SJSA1 (cell line): Measurements from ENCODE around the gene DEK. TPM values are rescaled to one million over a fixed set of nuclear protein-coding genes. Genes with fewer than 3 reads are reported as not detected.
A peak's percentile ranks its signal among the peaks of the same experiment; 100 is the strongest.

ENCODE experiments used
- DNase-seq, 2 experiments: peaks; one replicate each; pipeline ENCODE4 v3.0.0-alpha.2; 2015 to 2020; ENCODE audit warnings: low spot score in 2 of 2, low read depth in 1 of 2
- H3K27ac ChIP-seq: fragments of 250-450 bp; sonication (Bioruptor Pico); 2 replicates; pipeline ENCODE4 v1.5.1; 2020; ENCODE audit warnings: mild to moderate bottlenecking, moderate library complexity
- H3K27me3 ChIP-seq: fragments of 250-450 bp; sonication (Bioruptor Pico); replicated peaks from 2 replicates; pipeline ENCODE4 v1.5.1; 2020; ENCODE audit warnings: mild to moderate bottlenecking, moderate library complexity
- H3K36me3 ChIP-seq: fragments of 250-450 bp; sonication (Bioruptor Pico); 2 replicates; pipeline ENCODE4 v1.5.1; 2020; ENCODE audit warnings: mild to moderate bottlenecking
- H3K4me1 ChIP-seq: fragments of 250-450 bp; sonication (Bioruptor Pico); replicated peaks from 2 replicates; pipeline ENCODE4 v1.6.1; 2021; ENCODE audit warnings: mild to moderate bottlenecking
- H3K4me3 ChIP-seq: fragments of 250-450 bp; sonication (Bioruptor Pico); 2 replicates; pipeline ENCODE4 v1.5.1; 2020; ENCODE audit warnings: mild to moderate bottlenecking
- H3K9me3 ChIP-seq: fragments of 250-450 bp; sonication (Bioruptor Pico); replicated peaks from 2 replicates; pipeline ENCODE4 v1.5.1; 2020; ENCODE audit warnings: mild to moderate bottlenecking
- total RNA-seq: library from RNA; depleted of rRNA; stranded (reverse); fragments of >200 nt; shearing (Covaris generic); gene quantifications from 2 replicates; pipeline ENCODE4 v1.2.3, GENCODE V29; 2014

The DEK gene
- total RNA-seq, 1 experiment from 2014 or later, result 354 TPM

DNA sequence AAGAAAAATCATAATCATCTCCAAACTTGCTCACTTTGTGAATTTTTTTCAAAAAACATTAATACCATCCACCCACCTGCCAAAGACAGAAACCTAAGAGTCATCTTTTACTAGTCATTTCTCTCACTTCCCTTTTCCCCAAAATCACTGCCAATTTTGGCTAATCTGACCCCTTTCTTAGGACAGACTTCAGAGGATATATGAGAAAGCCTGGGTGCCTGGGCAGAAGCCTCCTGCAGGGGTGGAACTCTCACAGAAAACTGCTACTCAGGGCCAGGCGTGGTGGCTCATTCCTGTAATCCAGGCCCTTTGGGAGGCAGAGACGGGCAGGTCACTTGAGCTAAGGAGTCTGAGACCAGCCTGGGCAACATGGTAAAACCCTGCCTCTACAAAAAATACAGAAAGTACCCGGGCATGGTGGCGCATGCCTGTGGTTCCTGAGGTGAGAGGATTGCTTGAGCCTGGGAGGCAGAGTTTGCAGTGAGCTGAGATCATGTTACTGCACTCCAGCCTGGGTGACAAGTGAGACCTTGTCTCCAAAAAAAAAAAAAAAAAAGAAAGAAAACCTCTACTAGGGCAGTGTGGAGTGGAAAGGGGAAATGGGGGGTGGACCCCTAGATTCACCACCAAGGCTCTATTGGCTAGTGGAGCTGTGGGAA lies 3.8 kb downstream of the DEK start:
- DNase-seq, result peak; percentile 53 to 69
- Histone ChIP-seq H3K36me3 (peaks cover 78% of the 10 kb centered on the region), H3K27ac (peak overlapping the region; percentile 40), H3K9me3 (no peaks in the 10 kb centered on the region), H3K4me3 (no peak overlapping the region), H3K27me3 (no peaks in the 10 kb centered on the region), H3K4me1 (peaks cover 51% of the 10 kb centered on the region)

DNA sequence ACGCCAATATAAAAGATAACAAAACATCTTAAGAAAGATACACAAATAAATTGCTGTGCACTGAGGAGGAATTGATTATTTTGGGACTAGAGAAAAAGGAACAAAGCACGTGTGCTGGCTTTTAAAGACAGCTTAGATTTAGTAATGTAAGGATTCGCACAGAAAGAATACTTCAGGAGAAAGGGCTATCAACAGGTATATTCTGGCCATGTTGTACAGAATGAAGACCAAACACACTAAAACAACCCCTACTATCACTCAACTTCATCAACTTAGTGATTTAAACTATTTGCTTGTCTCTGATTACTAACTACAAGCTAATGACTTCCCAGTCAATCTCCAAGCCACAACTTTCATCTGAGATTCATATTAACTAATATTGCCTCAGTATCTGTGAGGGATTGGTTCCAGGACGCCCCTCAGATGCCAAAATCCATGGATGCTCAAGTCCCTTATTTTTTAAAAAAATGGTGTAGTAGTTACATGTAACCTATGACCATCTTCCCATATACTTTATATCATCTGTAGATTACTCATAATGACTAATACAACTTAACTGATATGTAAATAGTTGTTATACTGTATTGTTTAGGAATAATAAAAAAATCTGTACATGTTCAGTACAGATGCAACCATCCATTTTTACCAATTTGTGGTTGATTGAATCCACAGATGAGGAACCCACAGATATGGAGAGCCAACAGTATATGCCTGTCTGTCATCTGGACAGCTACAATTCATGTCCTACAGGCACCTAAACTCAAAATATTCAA lies 4.5 kb downstream of the DEK start:
- H3K9me3 ChIP-seq, result no peaks in the 10 kb centered on the region
- H3K27me3 ChIP-seq, result no peaks in the 10 kb centered on the region
- H3K27ac ChIP-seq, result peak overlapping the region; percentile 40
- DNase-seq, result no peak
- H3K4me3 ChIP-seq, result no peak overlapping the region
- H3K36me3 ChIP-seq, result peaks cover 85% of the 10 kb centered on the region
- peaks cover 44% of the 10 kb centered on the region for H3K4me1 ChIP-seq

DNA sequence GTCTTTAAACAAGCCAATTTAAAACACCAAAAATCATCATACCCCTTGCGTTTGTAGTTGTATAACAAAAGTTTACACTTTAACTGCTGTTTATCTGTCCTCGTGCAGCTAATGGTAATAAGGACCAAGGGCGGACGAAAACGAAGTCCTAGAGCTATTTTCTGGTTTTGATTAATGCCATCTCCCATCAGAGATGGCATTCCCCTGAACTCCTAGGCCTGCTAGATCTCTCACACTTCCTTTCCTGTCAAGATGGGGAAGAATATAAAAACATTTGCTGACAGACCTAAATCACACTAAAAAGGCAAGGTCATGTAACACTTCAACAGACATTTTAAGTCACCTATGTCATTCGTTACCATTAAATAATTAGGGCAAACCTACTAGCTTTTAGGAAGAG lies 9.5 kb downstream of the DEK start:
- Histone ChIP-seq H3K4me1 (peaks cover 13% of the 10 kb centered on the region), H3K4me3 (no peak overlapping the region), H3K36me3 (peaks cover 87% of the 10 kb centered on the region), H3K27ac (no peak overlapping the region), H3K9me3 (no peaks in the 10 kb centered on the region), H3K27me3 (no peaks in the 10 kb centered on the region)
- no peak for DNase-seq

DNA sequence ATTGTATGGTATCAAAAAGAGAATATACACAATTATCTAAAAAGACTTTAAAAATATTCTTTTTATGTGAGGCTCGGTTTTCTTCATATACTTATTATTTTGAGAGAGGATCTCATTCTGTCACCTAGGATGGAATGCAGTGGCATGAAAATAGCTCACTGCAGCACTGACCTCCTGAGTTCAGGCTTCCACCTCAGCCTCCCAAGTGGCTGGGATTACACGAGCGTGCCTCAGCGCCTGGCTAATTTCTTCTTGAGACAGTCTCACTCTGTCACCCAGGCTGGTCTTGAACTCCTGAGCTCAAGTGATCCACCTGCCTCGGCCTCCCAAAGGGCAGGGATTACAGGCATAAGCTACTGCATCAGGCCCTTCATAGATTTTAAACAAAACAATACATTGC lies 10.7 kb downstream of the DEK start:
- Histone ChIP-seq H3K9me3 (no peaks in the 10 kb centered on the region), H3K4me1 (peaks cover 4% of the 10 kb centered on the region), H3K27ac (no peak overlapping the region), H3K27me3 (no peaks in the 10 kb centered on the region), H3K36me3 (peaks cover 94% of the 10 kb centered on the region), H3K4me3 (no peak overlapping the region)
- no peak for DNase-seq

DNA sequence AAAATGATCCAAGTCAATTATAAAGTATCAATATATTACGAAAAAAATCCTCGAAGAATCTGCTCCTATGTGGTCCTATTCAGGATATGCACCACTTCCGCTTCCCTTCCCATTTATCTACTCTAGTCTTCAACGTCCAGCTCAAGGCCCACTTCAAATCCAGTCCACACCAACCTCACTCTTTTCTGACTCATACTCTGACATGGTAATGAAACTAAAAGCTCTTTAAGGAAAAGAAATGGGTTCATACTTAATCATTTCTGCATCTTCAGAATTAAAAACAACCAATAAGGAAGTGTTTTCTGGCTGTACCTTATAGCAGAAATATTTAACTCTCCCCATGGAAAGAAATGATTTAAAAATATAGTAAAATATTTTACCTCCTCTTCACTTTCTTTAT lies 15.1 kb downstream of the DEK start:
- H3K27ac ChIP-seq, result no peak overlapping the region
- no peak overlapping the region for H3K4me3 ChIP-seq
- no peaks in the 10 kb centered on the region for H3K9me3 ChIP-seq
- no peak for DNase-seq
- H3K36me3 ChIP-seq, result peaks cover 96% of the 10 kb centered on the region
- no peaks in the 10 kb centered on the region for H3K27me3 ChIP-seq
- no peaks in the 10 kb centered on the region for H3K4me1 ChIP-seq

DNA sequence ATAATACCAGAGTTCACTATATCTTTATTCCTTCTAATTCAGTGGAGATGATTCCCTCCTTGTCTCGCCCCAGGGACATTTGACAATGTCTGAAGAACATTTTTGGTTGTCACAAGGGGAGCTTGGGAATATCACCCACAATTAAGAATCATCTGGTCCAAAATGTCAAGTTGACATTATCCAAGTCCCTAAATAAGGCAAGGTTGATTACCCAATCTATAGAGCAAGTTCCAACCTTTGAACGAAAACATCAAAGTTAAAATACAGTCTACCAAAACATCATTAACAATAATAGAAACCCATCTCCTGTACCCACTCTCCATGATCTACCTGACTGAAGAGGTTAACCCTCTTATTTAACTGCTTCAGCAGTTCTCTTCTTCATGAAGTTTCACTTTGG lies 15.6 kb downstream of the DEK start:
- Histone ChIP-seq H3K27ac (no peak overlapping the region), H3K4me3 (no peak overlapping the region), H3K4me1 (no peaks in the 10 kb centered on the region; the same call in 1 of the 2 replicates), H3K36me3 (peaks cover 96% of the 10 kb centered on the region), H3K27me3 (no peaks in the 10 kb centered on the region), H3K9me3 (no peaks in the 10 kb centered on the region)
- no peak for DNase-seq

DNA sequence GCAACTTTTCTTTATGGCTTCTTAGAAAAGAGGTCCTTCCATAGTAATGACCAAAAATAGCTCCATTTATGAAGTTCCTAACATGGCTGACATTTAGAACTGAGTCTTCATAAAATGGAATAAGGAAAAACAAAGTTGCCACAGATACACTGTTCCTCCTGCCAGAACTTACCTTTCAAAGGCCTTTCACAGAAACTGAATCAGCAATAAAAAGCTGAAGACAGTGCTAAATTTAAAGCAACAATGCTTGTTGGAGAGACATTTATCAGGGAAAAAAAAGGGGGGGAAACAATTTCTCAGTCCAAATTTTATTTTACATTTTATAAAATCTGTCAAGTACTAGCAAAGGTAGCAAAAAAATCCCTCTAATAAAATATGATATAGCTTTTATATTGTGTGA lies 17.3 kb downstream of the DEK start:
- H3K27me3 ChIP-seq, result no peaks in the 10 kb centered on the region
- no peak overlapping the region for H3K27ac ChIP-seq
- H3K36me3 ChIP-seq, result peaks cover 96% of the 10 kb centered on the region

DNA sequence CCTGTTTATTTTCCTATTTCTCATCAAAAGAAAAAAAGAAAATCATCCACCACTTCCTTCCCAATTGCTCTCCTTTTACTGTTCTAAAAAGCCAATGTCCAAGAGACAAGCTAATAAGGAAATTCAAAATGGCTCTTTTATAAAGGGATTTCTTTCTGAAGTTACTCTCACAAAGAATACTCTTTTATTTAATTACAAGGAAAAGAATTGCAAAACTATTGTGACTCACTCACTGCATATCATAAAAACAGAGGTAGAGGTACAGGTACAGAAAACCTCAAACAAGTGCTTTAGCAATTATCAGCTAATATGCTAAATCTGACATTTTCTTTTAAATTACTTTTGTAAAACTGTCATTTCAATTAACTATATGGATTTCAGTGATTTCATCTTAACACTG lies 18.1 kb downstream of the DEK start:
- peaks cover 25% of the 10 kb centered on the region for H3K4me1 ChIP-seq
- no peak overlapping the region for H3K4me3 ChIP-seq
- DNase-seq, result no peak
- no peaks in the 10 kb centered on the region for H3K27me3 ChIP-seq
- peaks cover 96% of the 10 kb centered on the region for H3K36me3 ChIP-seq
- no peak overlapping the region for H3K27ac ChIP-seq
- no peaks in the 10 kb centered on the region for H3K9me3 ChIP-seq

More for the DNA sequence above, 17.3 kb downstream of the DEK start:
- peaks cover 17% of the 10 kb centered on the region for H3K4me1 ChIP-seq
- H3K4me3 ChIP-seq, result no peak overlapping the region
- DNase-seq, result no peak
- H3K9me3 ChIP-seq, result no peaks in the 10 kb centered on the region

DNA sequence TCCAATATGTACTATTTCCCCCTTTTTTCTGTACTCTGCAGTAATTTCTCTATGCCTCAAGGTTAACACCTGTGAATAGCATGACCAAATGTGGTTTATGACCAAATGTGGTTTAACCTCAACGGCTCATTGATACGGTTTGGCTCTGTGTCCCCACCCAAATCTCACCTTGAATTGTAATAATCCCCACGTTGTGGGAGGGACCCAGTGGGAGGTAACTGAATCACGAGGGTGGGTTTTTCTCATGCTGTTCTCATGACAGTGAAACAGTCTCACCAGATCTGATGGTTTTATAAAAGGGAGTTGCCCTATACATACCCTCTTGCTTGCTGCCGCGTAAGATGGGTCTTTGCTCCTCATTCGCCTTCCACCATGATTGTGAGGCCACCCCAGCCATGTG lies 18.7 kb downstream of the DEK start:
- no peaks in the 10 kb centered on the region for H3K27me3 ChIP-seq
- H3K36me3 ChIP-seq, result peaks cover 96% of the 10 kb centered on the region
- no peak overlapping the region for H3K27ac ChIP-seq
- peaks cover 26% of the 10 kb centered on the region for H3K4me1 ChIP-seq
- no peaks in the 10 kb centered on the region for H3K9me3 ChIP-seq
- no peak overlapping the region for H3K4me3 ChIP-seq
- no peak for DNase-seq

DNA sequence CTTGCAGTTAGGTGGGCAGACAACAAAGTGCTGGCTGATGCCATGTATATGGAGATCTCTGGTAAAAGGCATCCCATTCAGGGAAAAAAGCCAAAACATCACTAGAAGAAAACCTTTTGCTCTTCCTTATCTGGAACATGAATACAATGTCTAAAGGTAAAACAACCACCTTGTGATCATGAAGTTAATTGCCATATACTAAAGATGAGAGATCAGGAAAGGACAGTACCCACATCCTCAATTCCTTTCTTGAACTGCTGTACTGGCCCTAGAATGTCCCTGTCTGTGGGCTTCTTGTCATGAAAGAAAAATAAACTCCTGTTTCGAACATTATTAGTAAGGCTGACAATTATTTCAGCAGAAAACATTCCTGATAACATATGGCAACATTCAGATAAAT lies 19.3 kb downstream of the DEK start:
- Histone ChIP-seq H3K27me3 (no peaks in the 10 kb centered on the region), H3K4me1 (peaks cover 26% of the 10 kb centered on the region), H3K27ac (no peak overlapping the region), H3K36me3 (peaks cover 100% of the 10 kb centered on the region), H3K4me3 (no peak overlapping the region), H3K9me3 (no peaks in the 10 kb centered on the region)
- no peak for DNase-seq

DNA sequence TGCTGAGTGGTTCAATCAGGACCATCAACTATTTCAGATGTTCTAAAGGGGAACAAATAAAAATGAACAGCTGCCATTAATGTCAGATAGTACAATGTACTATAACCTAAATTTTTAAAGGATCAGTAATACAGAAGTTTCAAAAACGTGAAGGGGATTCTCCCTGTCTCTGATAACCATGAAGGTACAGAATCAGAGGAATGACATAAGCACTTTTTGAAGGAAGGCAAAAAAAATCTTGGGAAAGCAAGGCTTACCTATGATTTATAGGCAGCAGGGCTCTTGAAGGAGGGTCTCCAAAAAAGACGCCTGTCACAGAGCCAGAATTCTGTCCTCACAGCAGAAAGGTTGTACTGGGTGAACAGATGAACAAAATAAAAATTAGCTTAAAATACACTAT lies 20.1 kb downstream of the DEK start:
- Histone ChIP-seq H3K4me1 (peaks cover 26% of the 10 kb centered on the region), H3K9me3 (no peaks in the 10 kb centered on the region), H3K27me3 (no peaks in the 10 kb centered on the region), H3K36me3 (peaks cover 97% of the 10 kb centered on the region), H3K4me3 (no peak overlapping the region), H3K27ac (no peak overlapping the region)
- no peak for DNase-seq

DNA sequence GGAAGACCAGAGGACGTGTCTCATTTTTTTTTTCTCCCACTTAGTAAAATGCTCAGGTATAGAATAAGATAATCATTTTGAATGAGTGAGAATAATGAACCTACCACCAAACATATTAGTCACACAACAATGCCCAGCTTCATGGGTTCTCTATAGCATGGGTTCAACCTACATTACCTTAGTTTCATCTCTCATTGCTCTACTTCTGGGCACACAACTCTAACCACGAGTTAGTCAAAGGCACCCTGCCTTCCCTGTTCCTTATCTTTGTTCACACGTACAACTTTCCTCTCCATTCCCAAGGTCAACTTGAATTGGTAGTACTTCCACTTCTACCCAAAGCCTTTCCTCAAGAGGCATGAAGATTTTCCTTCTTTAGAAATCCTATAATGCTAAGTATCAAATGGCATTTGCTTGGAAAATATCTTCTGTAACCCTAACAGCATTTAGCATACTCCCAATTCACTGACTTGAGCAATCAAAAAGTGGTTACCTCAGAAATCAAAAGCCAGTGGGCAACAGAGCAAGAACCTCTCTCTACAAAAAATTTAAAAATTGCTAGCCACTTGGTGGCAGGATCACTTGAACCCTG lies 20.9 kb downstream of the DEK start:
- Histone ChIP-seq H3K27ac (no peak overlapping the region), H3K4me1 (peaks cover 26% of the 10 kb centered on the region), H3K27me3 (no peaks in the 10 kb centered on the region), H3K9me3 (no peaks in the 10 kb centered on the region), H3K4me3 (no peak overlapping the region), H3K36me3 (peaks cover 93% of the 10 kb centered on the region)
- DNase-seq, result no peak

DNA sequence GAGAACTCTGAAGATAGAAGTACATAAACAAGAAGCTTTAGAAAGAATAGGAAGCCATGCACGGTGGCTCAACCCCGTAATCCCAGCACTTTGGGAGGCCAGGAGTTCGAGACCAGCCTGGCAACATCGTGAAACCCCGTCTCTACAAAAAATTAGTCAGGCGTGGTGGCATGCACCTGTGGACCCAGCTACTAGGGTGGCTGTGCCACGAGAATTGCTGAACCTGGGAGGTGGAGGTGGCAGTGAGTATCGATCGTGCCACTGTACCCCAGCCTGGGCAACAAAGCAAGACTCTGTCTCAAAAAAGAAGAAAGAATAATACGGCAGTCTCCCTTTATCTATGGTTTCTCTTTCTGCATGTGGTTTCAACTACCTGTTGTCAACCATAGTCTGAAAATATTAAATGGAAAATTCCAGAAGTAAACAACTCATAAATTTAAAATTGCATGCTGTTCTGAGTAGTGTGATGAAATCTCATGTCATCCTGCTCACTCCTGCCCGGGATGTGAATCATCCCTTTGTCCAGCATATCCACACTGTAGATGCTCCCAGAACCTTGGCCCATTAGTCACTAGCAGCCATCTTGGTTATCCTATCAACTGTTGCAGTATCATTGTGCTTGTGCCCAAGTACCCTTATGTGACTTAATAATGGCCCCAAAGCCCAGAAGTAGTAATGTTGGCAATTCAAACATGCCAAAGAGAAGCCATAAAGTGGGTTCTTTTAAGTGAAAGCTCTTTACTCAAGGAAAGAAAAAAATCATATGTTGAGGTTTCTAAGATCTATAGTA lies 22.1 kb downstream of the DEK start:
- DNase-seq, result peak; percentile 44 to 75
- Histone ChIP-seq H3K27ac (peak overlapping the region; percentile 50), H3K4me3 (no peak overlapping the region), H3K27me3 (no peaks in the 10 kb centered on the region), H3K4me1 (peaks cover 26% of the 10 kb centered on the region), H3K9me3 (no peaks in the 10 kb centered on the region), H3K36me3 (peaks cover 93% of the 10 kb centered on the region)
